ENCODE data around the gene DIDO1. TPM values are rescaled to one million over a fixed set of nuclear protein-coding genes. Genes with fewer than 3 reads are reported as not detected.

The DIDO1 gene
- polyA plus RNA-seq, 1 experiment, result 19.8 TPM

GRCh38 chr20:62959101-62959971 lies 33.0 kb upstream of the DIDO1 start:
- H3K27me3 ChIP-seq (ENCODE audit: control insufficient read depth, insufficient read depth, low read length), result no peaks in the 10 kb centered on the region
- ChIA-PET CTCF (no interaction called here), POLR2A (no interaction called here)
- TF ChIP-seq CTCF (IDR thresholded peaks at IDR 0.05; ENCODE audit: insufficient read depth, low read depth, low read length), result no peak
- peaks cover 43% of the 10 kb centered on the region for H3K36me3 ChIP-seq (ENCODE audit: control insufficient read depth, insufficient read depth, low read length)
- no peak overlapping the region for H3K4me3 ChIP-seq (ENCODE audit: low read depth, low read length)
- DNase-seq (ENCODE audit: low read depth), result no peak

DNA sequence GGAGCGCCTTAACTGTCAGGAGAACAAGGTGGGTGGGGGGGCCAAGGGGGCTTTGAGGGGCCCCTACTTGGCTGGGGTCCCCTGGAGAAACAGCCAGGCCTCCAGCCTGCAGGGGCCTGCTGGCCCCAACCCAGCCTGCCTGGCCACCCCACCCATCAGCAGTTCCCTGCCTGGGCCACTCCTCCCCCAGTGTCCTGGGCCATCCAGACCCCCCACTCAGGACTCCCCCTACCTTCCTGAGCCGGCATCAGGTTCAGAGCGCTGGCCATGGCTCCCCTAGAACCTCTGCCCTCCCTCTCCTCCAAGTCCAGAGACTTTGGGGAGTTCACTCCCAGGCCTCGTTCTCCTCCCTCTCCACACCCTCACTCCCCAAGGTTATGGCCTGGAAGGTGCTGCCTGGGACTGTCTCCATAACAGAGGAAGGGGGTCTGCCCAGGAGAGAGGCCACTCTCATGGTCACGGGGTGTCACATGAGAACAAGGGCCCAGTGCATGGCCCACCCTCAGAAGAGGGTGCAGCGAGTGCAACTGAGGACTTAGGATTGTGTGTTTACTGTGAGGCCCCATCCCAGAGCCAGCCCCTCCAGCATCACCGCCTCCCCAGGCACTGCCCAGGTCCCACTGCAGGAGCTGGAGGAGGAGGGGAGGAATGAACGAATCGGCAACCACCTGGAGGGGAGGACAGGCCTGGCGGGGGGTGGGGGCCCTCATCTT lies 32.2 kb upstream of the DIDO1 start:
- TF ChIP-seq CTCF (IDR thresholded peaks at IDR 0.05; ENCODE audit: insufficient read depth, low read depth, low read length), result no peak
- DNase-seq (ENCODE audit: low read depth), result no peak
- Histone ChIP-seq H3K4me3 (ENCODE audit: low read depth, low read length) (no peak overlapping the region), H3K36me3 (ENCODE audit: control insufficient read depth, insufficient read depth, low read length) (peaks cover 36% of the 10 kb centered on the region), H3K27me3 (ENCODE audit: control insufficient read depth, insufficient read depth, low read length) (no peaks in the 10 kb centered on the region)
- ChIA-PET POLR2A (no interaction called here), CTCF (no interaction called here)

DNA sequence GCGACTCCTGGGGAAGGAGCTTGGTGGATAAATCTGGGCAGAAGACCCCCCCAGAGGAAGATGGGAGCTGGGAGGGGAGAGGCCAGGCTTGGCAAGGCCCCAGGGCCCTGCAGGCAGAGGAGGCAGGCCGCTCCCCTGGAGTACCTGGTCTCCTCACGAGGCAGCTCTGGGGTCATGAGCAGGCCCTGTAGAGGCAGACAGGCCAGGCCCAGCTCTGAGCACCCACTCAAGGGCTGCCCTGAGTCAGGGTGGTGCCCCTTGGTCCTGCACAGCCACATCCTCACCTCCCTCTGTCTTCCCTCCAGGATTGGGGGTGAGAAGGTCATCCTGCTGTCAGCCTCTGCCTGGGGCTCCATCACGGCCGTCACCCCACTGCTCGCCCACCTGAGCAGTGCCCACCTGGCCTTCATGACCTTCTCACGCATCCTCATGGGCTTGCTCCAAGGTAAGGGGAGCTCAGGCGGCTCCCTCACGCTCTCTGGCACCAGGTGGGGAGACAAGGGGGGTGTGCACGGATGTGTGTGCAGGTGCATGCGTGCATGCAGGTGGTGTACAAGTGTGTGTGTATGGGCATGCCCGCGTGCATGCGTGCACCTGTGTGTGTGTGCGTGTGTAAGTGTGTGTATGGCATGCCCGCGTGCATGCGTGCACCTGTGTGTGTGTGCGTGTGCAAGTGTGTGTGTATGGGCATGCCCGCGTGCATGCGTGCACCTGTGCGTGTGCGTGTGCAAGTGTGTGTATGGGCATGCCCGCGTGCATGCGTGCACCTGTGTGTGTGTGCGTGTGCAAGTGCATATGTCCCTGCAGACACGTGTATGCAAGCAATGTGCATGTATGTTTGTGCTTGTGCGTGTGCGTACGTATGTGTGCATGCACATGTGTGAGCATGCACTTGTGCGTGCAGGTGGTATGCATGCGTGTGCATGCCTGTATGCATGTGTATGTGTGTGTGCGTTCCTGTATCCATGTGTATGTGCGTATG lies 31.1 kb upstream of the DIDO1 start:
- Histone ChIP-seq H3K36me3 (ENCODE audit: control insufficient read depth, insufficient read depth, low read length) (peaks cover 27% of the 10 kb centered on the region), H3K4me3 (ENCODE audit: low read depth, low read length) (no peak overlapping the region), H3K27me3 (ENCODE audit: control insufficient read depth, insufficient read depth, low read length) (no peaks in the 10 kb centered on the region)
- TF ChIP-seq CTCF (IDR thresholded peaks at IDR 0.05; ENCODE audit: insufficient read depth, low read depth, low read length), result no peak
- ChIA-PET CTCF (interaction anchor here (2.5 kb wide), 1 partner anchor 52 kb away, joined by 7 read pairs; no protein-coding TSS in a partner anchor), POLR2A (no interaction called here)
- DNase-seq (ENCODE audit: low read depth), result no peak

DNA sequence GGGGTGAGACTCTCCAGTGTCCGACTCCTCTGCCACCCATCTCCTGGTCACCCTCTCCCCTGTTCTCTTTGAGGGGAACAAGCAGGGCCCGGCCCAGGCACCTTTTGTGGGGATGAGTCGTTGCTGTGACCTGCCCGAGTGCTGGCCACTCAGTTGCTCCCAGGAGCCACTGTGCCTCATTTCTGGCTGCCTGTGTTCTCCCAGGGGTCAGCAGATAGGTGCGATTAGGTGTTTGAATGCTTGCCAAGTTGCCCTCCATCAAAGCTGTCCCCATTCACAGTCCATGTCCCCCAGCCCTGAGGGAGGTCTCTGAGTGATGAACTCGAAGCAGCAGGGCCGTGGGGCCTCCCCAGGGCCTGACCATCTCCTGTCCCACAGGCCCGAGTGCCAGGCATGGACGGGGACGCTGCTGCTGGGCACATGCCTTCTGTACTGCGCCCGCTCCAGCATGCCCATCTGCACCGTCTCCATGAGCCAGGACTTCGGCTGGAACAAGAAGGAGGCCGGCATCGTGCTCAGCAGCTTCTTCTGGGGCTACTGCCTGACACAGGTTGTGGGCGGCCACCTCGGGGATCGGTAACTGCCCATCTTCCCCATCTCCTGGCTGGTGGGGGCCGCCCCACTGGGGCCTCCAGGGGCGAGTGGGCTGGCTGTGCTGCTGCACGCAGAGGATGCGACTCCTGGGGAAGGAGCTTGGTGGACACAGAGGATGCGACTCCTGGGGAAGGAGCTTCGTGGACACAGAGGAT lies 30.3 kb upstream of the DIDO1 start:
- H3K27me3 ChIP-seq (ENCODE audit: control insufficient read depth, insufficient read depth, low read length), result no peaks in the 10 kb centered on the region
- TF ChIP-seq CTCF (IDR thresholded peaks at IDR 0.05; ENCODE audit: insufficient read depth, low read depth, low read length), result no peak
- H3K36me3 ChIP-seq (ENCODE audit: control insufficient read depth, insufficient read depth, low read length), result peaks cover 25% of the 10 kb centered on the region
- CTCF ChIA-PET, result interaction anchor here (2.5 kb wide), 1 partner anchor 53 kb away, joined by 7 read pairs; no protein-coding TSS in a partner anchor
- DNase-seq (ENCODE audit: low read depth), result no peak
- H3K4me3 ChIP-seq (ENCODE audit: low read depth, low read length), result no peak overlapping the region
- POLR2A ChIA-PET, result no interaction called here

All from BJ (cell line).